GM21515 (cell line): ENCODE measurements around the gene ACSL3.

ENCODE experiments used
- ATAC-seq: cut with Tn5 transposase; IDR thresholded peaks from one replicate; pipeline ENCODE4 v1.9.1; 2021; ENCODE audit not compliant: unreplicated experiment

ACSL3 gene

DNA sequence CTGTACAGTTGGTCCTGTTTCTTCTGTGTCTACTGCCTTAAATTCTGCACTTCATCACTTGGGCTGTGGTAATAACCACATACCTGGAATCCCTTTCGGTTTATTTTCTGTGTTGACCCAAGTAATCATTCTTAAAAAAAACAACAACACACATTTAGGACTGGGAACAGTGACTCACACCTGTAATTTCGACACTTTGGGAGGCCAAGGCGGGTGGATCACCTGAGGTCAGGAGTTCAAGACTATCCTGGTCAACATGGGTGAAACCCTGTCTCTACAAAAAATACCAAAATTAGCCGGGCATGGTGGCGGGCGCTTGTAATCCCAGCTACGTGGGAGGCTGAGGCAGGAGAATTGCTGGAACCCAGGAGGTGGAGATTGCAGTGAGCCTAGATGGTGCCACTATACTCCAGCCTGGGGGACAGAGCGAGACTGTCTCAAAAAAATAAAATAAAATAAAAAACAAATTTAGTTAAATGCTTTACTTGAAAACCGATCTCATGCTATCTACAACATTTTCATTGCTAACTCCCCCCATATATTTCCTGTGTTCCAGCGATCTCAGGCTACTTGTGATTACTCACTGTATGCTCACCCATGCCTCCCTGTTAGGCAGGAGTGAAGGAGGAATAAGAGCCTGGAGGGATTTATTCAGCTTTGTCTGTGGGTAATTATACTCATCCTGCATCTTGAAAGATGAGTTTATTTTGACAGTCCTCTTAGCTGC is 18.2 kb downstream of the ACSL3 start:
- no peak for ATAC-seq

DNA sequence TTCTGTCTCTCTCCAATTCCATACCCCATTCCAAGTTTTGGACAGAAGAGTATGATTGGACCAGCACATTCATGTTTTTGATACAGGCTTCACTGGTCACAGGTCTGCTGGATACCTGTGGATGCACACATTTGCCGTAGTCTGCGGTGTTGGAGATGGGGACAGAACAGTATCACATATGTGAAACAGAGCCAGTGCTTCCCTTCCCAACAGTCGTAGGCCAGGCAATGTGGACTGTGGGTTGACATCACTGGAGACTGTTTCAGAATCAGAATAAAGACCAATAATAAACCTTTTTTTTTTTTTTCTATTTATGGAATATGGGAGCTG is 18.7 kb downstream of the ACSL3 start:
- no peak for ATAC-seq

GRCh38 chr2:222882484-222882928 is 21.7 kb downstream of the ACSL3 start:
- ATAC-seq = no peak

GRCh38 chr2:222883420-222883819 is 22.6 kb downstream of the ACSL3 start:
- no peak for ATAC-seq

DNA sequence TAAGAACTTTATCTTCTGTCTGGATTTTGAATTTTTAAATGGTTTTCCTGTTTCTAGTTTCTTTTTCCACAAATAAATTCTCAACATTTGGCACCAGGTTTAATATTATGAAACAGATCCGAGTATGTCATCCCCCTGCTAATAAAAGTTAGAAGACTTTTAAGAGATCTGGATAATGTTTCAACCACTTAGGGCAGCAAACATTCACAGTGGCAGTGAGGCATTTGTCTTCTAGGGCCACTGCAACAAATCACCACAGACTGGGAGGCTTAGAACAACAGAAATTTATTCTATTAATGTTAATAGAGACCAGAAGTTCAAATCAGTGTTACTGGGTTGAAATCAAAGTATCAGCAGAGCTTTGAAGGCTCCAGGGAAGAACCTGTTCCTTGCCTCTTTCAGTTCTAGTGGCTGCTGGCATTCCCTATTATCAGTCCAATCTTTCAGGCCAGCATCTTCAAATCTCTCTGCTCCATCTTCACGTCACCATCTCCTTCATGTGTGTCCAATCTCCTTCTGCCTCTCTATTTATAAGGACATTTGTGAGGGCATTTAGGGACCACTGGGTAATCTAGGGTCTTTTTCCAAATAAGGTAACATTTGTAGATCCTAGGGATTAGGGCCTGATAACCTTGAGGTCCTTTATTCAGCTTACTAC is 23.4 kb downstream of the ACSL3 start:
- no peak for ATAC-seq

DNA sequence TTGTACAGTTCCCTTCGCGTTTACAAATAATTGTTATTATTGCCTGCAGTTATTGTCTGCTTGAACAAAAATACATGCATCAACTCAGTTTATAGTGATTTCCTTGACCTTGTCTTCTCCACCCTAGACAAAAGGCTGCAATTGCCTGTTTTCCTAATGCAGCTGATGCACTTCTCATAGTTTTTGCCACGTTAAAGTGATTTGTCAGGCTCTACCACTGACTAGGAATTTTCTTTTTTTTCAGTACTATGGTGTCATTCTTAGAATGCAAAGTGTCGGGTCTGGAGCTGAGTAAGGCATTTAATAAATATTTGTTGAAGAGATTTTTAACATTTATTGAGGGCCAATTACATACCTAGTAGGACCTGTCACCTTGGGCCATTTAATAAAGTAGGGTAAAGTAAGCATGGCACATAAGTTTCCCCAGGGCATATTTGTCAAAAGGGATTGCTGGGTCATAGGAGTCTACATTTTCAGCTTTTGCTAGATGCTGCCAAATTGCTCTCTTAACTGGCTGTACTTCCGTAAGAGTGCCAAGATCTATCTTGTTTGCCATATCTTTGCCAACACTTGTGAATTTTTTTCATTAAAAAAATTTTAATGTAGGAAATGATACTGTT is 24.1 kb downstream of the ACSL3 start:
- no peak for ATAC-seq

GRCh38 chr2:222887124-222887523 is 26.3 kb downstream of the ACSL3 start:
- no peak for ATAC-seq

DNA sequence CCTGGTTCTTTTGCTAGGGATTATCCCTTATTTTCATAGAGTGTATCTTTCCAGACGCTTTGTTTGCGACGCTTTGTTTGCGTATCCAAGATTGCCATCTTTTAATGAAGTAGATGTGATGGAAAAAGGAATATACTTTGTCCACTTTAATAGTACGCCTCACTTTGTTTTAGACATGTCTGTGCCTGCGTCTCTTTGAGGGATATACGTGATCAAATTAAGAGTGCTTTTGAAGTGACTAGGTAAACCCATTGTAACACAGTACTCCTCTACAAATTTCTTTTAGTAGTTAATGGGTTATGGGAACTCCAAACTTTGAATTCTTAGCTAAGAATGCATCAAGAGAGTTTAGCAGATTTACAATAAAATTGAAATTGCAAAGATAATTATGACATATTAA is 27.9 kb downstream of the ACSL3 start:
- ATAC-seq = no peak

DNA sequence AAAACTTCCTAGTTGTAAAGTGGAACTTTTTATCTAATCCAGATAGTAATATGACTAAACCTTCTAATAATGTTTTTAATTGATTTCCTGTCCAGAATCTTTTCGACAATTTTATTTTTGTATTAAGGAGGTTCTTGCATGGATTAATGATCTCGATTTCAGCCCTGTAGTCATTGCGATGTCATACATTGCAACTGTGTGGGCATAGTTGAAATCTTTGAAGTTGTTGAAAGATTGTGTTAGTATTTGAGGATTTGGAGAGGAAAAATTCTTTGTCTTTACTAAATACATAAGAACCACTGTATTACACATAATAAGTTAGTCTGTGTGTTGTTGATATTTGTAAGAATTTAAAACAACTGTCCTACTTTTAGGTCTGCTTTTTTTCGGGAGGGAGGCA is 31.1 kb downstream of the ACSL3 start:
- ATAC-seq = no peak

GRCh38 chr2:222892321-222892720 is 31.5 kb downstream of the ACSL3 start:
- no peak for ATAC-seq

DNA sequence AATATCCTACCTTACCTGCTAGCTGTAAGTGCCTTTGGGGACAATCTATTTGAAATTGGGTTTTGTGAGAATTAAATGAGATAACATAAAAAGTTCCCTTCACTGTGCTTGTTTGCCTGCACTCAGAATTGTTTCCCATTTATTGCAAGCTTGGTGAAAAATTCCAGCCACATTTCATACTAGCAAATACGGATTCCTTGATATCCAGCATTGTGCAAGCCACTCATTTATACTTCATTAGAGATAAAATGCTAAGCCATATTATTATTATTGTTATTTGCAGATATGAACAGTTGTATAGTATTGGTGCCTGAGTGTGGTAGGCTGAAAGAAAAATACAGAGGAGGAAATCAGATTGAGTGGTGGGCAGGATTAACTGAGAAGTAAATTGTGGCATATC is 31.9 kb downstream of the ACSL3 start:
- no peak for ATAC-seq

DNA sequence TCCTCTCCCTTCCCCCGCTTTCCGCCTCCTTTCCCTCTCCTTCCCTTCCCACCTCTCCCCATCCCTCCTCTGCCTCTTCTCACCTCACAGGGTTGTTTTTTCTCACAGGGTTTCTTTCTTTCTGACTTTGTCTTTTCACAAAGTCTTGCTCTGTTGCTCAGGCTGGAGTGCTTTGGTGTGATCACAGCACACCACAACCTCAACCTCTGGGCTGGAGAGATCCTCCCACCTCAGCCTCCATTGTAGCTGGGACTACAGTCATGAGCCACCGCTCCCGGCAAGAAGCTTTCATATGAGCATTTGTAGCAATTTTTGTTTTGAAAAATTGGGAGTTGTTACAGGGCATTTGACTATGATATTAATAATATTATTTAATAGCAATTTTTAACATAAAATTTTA is 32.9 kb downstream of the ACSL3 start:
- ATAC-seq = no peak

GRCh38 chr2:222895144-222895543 is 34.3 kb downstream of the ACSL3 start:
- ATAC-seq = no peak

DNA sequence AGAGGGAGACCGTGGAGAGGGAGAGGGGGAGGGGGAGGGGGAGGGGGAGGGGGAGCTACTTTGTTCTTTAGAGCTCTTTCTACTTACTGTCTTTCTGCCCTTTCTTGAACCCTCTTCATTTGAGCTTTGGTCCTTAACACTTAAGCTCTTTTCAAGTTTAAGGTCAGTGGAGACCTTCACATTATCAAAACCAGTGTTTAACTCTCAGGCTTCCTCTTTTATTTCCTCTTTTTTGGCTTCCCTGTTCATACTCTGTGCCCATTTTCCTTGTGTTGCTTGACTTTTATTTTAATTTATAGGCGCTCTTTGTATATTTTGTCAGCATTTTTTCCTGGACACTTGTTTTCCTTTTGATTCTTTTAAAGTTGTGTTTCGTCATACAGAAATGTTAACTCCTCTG is 37.1 kb downstream of the ACSL3 start:
- ATAC-seq = no peak

- ATAC-seq = no peak
These were observed 38.8 kb downstream of the ACSL3 start for GRCh38 chr2:222899413-222900181.

- ATAC-seq = no peak
These were observed 39.5 kb downstream of the ACSL3 start for GRCh38 chr2:222900354-222900753.

- no peak for ATAC-seq
These were observed 41.8 kb downstream of the ACSL3 start for GRCh38 chr2:222902660-222903059.

GRCh38 chr2:222903234-222904220 is 42.7 kb downstream of the ACSL3 start:
- ATAC-seq = peak; percentile 89

DNA sequence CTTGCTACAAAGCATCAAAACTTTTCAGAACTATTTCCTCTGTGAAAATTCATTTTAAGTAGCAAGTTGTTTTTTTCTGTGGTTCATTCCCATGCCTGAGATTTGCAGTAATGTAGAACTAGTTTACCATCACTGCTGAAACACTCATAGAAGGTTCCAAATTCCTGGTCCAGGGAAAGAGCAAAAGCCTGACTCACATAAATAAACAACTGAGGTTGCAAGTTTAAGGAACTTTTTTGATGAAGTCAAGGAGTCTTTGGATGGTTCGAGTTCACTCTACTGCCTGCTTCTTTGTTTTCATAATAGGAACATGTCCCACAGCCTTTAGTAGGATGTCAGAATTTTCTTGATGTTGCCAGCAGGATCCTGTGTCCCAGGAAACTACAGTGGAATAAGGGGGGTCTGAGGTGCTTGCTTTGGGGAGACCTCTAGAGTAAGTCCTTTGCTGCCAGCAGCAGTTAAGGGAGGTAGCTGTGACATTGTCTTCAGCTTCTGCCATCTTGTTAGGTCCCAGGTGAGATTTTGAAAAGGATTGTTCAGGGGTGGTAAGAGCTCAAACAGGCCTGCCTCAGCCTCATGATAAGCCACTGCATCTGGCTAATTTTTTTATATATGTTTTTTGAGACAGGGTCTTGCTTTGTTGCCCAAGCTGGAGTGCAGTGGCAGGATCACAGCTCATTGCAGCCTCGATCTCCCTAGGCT is 43.9 kb downstream of the ACSL3 start:
- ATAC-seq = no peak

- ATAC-seq = no peak
These were observed 46.2 kb downstream of the ACSL3 start for GRCh38 chr2:222907048-222907447.
